ENCODE data around the gene GAS2L3.

GRCh38 chr12:100555722-100556121, 17.8 kb upstream of the GAS2L3 start:
- TF ChIP-seq, protein P1, sequence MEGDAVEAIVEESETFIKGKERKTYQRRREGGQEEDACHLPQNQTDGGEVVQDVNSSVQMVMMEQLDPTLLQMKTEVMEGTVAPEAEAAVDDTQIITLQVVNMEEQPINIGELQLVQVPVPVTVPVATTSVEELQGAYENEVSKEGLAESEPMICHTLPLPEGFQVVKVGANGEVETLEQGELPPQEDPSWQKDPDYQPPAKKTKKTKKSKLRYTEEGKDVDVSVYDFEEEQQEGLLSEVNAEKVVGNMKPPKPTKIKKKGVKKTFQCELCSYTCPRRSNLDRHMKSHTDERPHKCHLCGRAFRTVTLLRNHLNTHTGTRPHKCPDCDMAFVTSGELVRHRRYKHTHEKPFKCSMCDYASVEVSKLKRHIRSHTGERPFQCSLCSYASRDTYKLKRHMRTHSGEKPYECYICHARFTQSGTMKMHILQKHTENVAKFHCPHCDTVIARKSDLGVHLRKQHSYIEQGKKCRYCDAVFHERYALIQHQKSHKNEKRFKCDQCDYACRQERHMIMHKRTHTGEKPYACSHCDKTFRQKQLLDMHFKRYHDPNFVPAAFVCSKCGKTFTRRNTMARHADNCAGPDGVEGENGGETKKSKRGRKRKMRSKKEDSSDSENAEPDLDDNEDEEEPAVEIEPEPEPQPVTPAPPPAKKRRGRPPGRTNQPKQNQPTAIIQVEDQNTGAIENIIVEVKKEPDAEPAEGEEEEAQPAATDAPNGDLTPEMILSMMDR (IDR thresholded peaks at IDR 0.05): no peak
- TF ChIP-seq EP300 (IDR thresholded peaks at IDR 0.05) (no peak), POLR2A (IDR thresholded peaks at IDR 0.05) (no peak)
